ENCODE data around the gene EMSY. TPM values are rescaled to one million over a fixed set of nuclear protein-coding genes. Genes with fewer than 3 reads are reported as not detected.

EMSY gene
- total and polyA plus RNA-seq, 2 donors (not counting 3 experiments of a cell fraction or from before 2014, with no cell fraction given), result 18.3 to 25.7 TPM

DNA sequence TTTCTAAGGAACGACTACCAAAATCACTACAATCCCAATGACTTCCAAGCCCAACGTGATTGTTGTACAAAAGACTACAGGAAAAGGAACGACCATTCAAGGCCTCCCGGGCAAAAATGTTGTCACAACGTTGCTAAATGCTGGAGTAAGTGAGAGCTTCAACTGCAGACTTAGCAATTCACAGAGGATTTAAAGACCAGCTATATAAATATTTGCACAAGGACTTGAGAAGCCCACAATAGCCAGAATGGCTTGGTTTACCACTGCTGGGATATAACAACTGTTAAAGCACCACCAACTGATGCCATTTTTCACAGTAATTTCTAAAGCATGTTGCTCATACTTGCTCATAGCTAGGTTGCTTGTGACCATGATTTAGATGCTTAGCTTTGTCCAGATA, 78.3 kb downstream of the EMSY start:
- TF ChIP-seq POLR2A (IDR thresholded peaks at IDR 0.05; ENCODE audit: low read depth, low read length) (no peak), MAX (IDR thresholded peaks at IDR 0.05; ENCODE audit: insufficient read depth, insufficient read length) (no peak), GATA2 (IDR thresholded peaks at IDR 0.05; ENCODE audit: insufficient read depth, insufficient read length, low read depth, low read length) (no peak), POLR2AphosphoS5 (IDR thresholded peaks at IDR 0.05; ENCODE audit: insufficient read depth, low read depth, low read length) (no peak), CTCF (IDR thresholded peaks at IDR 0.05; ENCODE audit: extremely low read depth in 1 of 2, insufficient read depth in 1 of 2, low read depth in 1 of 2, low read length in 2 of 2) (no peak)
- H3K27me3 ChIP-seq (ENCODE audit: control insufficient read depth in 2 of 2, insufficient read depth in 2 of 2, low read length in 2 of 2), result no peaks in the 10 kb centered on the region
- no peak overlapping the region for H3K4me3 ChIP-seq (replicated peaks in 1 of 3; ENCODE audit: insufficient read depth in 1 of 3, low read depth in 1 of 3, low read length in 3 of 3)
- no peak overlapping the region for H3K9ac ChIP-seq (replicated peaks; ENCODE audit: extremely low read depth, insufficient read depth, low read length)
- H3K4me1 ChIP-seq (ENCODE audit: control insufficient read depth, extremely low read depth, insufficient read depth, low read length), result no peaks in the 10 kb centered on the region
- H3K9me3 ChIP-seq (replicated peaks; ENCODE audit: control insufficient read depth, insufficient read depth, low read length), result no peaks in the 10 kb centered on the region
- FAIRE-seq (no peak), DNase-seq (ENCODE audit: low read depth, low spot score) (no peak)
- H2AFZ ChIP-seq (ENCODE audit: low read depth, low read length), result no peak overlapping the region
- no peak overlapping the region for H3K4me2 ChIP-seq (ENCODE audit: insufficient read depth, low read length)
- H3K9me1 ChIP-seq (replicated peaks; ENCODE audit: control insufficient read depth, extremely low read depth, insufficient read depth, low read length), result no peaks in the 10 kb centered on the region
- CTCF ChIA-PET, result interaction anchor here (1.4 to 2.2 kb wide), 2 partner anchors 13 to 157 kb away, joined by 3 to 8 read pairs; no protein-coding TSS in a partner anchor
- intact Hi-C loops (cut with micrococcal nuclease) (no loop called here), dilution Hi-C loops (cut with MboI; ENCODE audit: extremely low pct_ligation_motif_present, low sequenced_read_pairs) (no loop called here)
- H3K27ac ChIP-seq (ENCODE audit: insufficient read depth, low read depth, low read length), result no peak overlapping the region
- no TSS peak for BruUV-seq (replicated peaks)
- POLR2A ChIA-PET, result no interaction called here
- H4K20me1 ChIP-seq (replicated peaks; ENCODE audit: control insufficient read depth, extremely low read depth, insufficient read depth, low read length), result no peaks in the 10 kb centered on the region
- peaks cover 0 to 3% of the 10 kb centered on the region in 2 experiments for H3K36me3 ChIP-seq (ENCODE audit: control insufficient read depth in 2 of 2, extremely low read depth in 1 of 2, insufficient read depth in 2 of 2, low read length in 2 of 2)
- no peaks in the 10 kb centered on the region for H3K79me2 ChIP-seq (ENCODE audit: control insufficient read depth, insufficient read depth, low read length)

Data from endothelial cell of umbilical vein (primary cell).